Panc1 (cell line): ENCODE results near the gene MCF2L.
"Not testable (repeated sequence)": the region's sequence is repeated elsewhere in the genome, so short reads cannot be mapped to it uniquely, and the experiment has no call there.

Source experiments
- POLR2AphosphoS5 ChIP-seq: IDR thresholded peaks from 2 replicates; pipeline ENCODE4 v1.6.1; 2012; ENCODE audit warnings: mild to moderate bottlenecking, low read depth, low read length, moderate library complexity
- TF ChIP-seq, protein P1 (sequence below): fragments of 450-650 bp; IDR thresholded peaks from 2 replicates; pipeline ENCODE4 v1.5.1; 2017; ENCODE audit warnings: mild to moderate bottlenecking

GRCh38 chr13:113079781-113080080 lies 110.7 kb downstream of the MCF2L start:
- TF ChIP-seq, protein P1, sequence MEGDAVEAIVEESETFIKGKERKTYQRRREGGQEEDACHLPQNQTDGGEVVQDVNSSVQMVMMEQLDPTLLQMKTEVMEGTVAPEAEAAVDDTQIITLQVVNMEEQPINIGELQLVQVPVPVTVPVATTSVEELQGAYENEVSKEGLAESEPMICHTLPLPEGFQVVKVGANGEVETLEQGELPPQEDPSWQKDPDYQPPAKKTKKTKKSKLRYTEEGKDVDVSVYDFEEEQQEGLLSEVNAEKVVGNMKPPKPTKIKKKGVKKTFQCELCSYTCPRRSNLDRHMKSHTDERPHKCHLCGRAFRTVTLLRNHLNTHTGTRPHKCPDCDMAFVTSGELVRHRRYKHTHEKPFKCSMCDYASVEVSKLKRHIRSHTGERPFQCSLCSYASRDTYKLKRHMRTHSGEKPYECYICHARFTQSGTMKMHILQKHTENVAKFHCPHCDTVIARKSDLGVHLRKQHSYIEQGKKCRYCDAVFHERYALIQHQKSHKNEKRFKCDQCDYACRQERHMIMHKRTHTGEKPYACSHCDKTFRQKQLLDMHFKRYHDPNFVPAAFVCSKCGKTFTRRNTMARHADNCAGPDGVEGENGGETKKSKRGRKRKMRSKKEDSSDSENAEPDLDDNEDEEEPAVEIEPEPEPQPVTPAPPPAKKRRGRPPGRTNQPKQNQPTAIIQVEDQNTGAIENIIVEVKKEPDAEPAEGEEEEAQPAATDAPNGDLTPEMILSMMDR, result not testable (repeated sequence)
- TF ChIP-seq POLR2AphosphoS5, result not testable (repeated sequence)
